Hepatocyte (in vitro differentiated cells): ENCODE data around the gene RIMS4.

Experiments
- CTCF ChIP-seq: fragments of 200-600 bp; sonication (generic); IDR thresholded peaks from 2 replicates; pipeline ENCODE4 v1.5.1; 2016; ENCODE audit warnings: antibody characterized with exemption, mild to moderate bottlenecking; ENCODE audit not compliant: poor library complexity
- EZH2 ChIP-seq: fragments of 200-600 bp; sonication (generic); IDR thresholded peaks from 2 replicates; pipeline ENCODE4 v1.6.1; 2016; ENCODE audit warnings: antibody characterized with exemption, mild to moderate bottlenecking, borderline replicate concordance

- TF ChIP-seq CTCF, result no peak
- TF ChIP-seq EZH2, result no peak
These were observed 17.6 kb downstream of the RIMS4 start for GRCh38 chr20:44792796-44793195.
